HEK293 (cell line): Measurements from ENCODE around the gene HERC3.

ENCODE experiments used
- CTCF ChIP-seq: fragments of 450-650 bp; formaldehyde crosslinking; IDR thresholded peaks from 2 replicates; pipeline ENCODE4 v1.5.1; 2016; ENCODE audit warnings: missing biosample characterization, missing genetic modification characterization
- REPIN1 ChIP-seq: fragments of 450-650 bp; formaldehyde crosslinking; IDR thresholded peaks from 2 replicates; pipeline ENCODE4 v1.5.1; 2017; ENCODE audit warnings: missing biosample characterization, missing genetic modification characterization, low read depth
- SCRT1 ChIP-seq: fragments of 450-650 bp; formaldehyde crosslinking; IDR thresholded peaks from 2 replicates; pipeline ENCODE4 v1.5.1; 2016; ENCODE audit warnings: missing biosample characterization, missing genetic modification characterization, borderline replicate concordance
- ZBTB1 ChIP-seq: fragments of 450-650 bp; formaldehyde crosslinking; IDR thresholded peaks from 2 replicates; pipeline ENCODE4 v1.5.1; 2016; ENCODE audit warnings: missing biosample characterization, missing genetic modification characterization
- ZBTB44 ChIP-seq: fragments of 450-650 bp; IDR thresholded peaks from 2 replicates; pipeline ENCODE4 v1.5.1; 2018; ENCODE audit warnings: missing biosample characterization, mild to moderate bottlenecking, missing genetic modification characterization
- ZNF138 ChIP-seq: fragments of 450-650 bp; formaldehyde crosslinking; IDR thresholded peaks from 2 replicates; pipeline ENCODE4 v1.5.1; 2016; ENCODE audit warnings: missing biosample characterization, missing genetic modification characterization, borderline replicate concordance
- ZNF514 ChIP-seq: fragments of 450-650 bp; formaldehyde crosslinking; IDR thresholded peaks from 2 replicates; pipeline ENCODE4 v1.5.1; 2016; ENCODE audit warnings: missing biosample characterization, missing genetic modification characterization
- ZNF776 ChIP-seq: fragments of 450-650 bp; formaldehyde crosslinking; IDR thresholded peaks from 2 replicates; pipeline ENCODE4 v1.5.0; 2017; ENCODE audit warnings: missing biosample characterization, missing genetic modification characterization, borderline replicate concordance
- ZNF785 ChIP-seq: fragments of 450-650 bp; formaldehyde crosslinking; IDR thresholded peaks from 2 replicates; pipeline ENCODE4 v1.5.1; 2016; ENCODE audit warnings: missing biosample characterization, missing genetic modification characterization

GRCh38 chr4:88750369-88750768 lies 158.1 kb downstream of the HERC3 start:
- no peak for TF ChIP-seq CTCF (tag by site-specific recombination)
- no peak for TF ChIP-seq ZNF514 (tag by site-specific recombination)
- TF ChIP-seq ZNF785, result no peak
- no peak for TF ChIP-seq ZNF776 (tag by site-specific recombination)
- TF ChIP-seq REPIN1, result no peak
- TF ChIP-seq SCRT1 (tag by site-specific recombination), result no peak
- TF ChIP-seq ZBTB44 (tag by site-specific recombination), result no peak
- TF ChIP-seq ZBTB1 (tag by site-specific recombination), result no peak
- no peak for TF ChIP-seq ZNF138 (tag by site-specific recombination)
